Measurements from ENCODE around the gene CHM. TPM values are rescaled to one million over a fixed set of nuclear protein-coding genes. Genes with fewer than 3 reads are reported as not detected.
"Not testable (repeated sequence)": the region's sequence is repeated elsewhere in the genome, so short reads cannot be mapped to it uniquely, and the experiment has no call there.

The CHM gene
- total RNA-seq, 1 donor from 2014 or later = 15.7 TPM

DNA sequence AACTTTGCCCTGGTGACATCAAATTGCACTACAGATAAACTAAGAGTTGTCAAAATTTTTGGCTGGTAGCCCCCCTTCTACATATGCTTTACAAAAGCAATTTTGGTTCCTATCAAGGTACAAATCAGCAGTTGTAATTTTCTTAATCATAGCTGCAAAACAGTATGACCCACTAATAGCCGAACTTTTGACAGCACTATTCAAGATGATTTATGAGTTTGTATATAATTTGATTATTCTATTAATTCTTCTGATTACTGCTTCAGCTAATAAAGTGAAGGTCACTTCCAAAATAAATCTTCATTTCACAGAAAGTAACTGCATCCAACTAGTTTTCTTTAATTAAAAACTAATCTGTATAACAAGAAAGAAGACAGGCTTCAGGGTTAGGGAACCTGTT lies 119.6 kb downstream of the CHM start:
- ATAC-seq (no peak), DNase-seq (no peak)
- intact Hi-C loops (cut with micrococcal nuclease) = no loop called here

DNA sequence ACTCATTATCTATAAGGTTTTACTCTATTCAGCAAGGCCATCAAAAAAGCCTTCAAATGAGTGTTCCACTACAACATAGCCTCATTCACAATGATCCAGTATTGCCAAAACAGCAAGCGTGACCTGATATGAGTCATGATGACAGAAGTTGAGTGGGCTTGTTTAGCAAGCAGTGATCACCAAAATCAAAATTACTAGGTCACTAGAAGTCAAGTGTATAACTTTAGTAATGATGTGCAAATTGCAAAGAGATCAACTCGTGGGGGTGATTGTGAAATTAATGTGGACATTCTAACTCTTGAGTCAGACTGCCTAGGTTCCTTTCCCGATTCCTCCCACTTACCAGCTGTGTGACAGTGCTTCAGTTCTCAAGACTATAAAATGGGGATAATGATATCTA lies 124.5 kb downstream of the CHM start:
- DNase-seq (no peak), ATAC-seq (no peak)
- intact Hi-C loops (cut with micrococcal nuclease) = no loop called here

DNA sequence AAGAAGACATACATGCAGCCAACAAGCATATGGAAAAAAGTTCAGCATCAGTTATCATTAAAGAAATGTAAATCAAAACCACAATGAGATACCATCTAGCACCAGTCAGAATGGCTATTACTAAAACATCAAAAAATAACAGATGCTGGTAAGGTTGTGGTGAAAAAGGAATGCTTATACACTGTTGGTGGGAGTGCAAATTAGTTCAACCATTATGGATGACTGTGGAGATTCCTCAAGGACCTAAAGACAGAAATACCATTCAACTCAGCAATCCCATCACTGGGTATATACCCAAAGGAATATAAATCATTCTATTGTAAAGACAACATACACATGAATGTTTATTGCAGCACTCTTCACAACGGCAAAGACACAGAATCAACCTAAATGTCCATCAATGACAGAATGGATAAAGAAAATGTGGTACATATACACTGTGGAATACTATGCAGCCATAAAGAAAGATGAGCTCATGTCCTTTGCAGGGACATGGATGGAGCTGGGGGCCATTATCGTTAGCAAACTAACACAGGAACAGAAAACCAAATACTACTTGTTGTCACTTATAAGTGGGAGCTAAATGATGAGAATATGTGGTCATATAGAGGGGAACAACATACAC lies 130.6 kb downstream of the CHM start:
- intact Hi-C loops (cut with micrococcal nuclease); DNase-seq; ATAC-seq: not testable (repeated sequence)

DNA sequence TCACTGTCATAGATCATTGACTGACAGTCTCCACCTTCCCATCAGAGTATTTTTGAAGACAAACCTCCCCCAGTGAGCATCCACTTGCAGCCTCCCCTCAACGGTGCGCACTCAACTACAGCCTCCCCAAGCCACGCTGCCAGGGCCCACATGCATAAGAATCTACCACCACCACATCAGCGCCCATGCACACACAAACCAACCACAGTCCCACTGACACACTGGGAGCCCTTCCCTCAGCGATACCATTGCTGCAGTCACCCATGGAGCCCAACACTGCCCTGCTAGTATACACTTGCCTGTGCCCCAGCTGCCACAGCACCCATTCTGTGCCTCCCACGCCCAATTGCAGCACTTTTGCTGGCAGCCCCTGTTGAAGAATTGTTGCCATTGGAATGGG lies 132.9 kb downstream of the CHM start:
- intact Hi-C loops (cut with micrococcal nuclease) = no loop called here
- DNase-seq (no peak), ATAC-seq (no peak)

DNA sequence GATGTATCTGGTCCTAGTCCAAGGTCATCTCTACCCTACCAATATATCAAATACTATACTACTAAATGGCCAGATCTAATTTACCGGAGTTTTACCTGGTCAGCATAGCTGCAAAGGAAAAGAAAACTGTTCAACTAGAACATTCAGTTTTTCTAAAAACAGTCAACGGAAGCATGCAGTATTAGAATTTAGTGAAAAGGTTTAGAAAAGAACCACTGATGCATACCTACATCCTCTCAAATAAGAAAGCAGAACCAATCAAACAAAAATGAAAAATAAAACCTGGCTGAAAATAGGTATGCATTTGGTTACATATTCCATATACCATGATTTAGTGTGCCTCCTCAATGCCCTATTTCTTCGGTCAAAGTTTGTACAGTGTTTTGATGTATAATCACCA lies 140.0 kb downstream of the CHM start:
- intact Hi-C loops (cut with micrococcal nuclease) = no loop called here
- no peak for DNase-seq
- ATAC-seq = no peak

DNA sequence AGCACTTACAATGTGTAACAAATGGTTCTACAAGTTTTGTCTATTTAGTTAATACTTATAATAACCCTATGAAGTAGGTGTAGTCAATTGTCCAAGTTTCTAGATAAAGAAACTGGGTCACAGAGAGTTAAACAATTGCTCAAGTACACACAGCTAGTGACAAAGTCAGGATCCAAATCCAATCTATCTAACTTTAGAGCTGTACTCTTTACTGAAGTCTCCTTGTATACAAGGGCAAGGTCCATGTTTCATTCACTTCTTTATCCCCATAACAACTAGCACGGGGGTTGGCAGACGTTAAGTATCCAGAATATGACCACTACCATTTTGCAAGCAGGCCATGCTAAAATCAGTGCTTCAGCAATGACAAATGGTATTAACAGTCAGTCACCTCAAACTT lies 141.0 kb downstream of the CHM start:
- DNase-seq (no peak), ATAC-seq (no peak)
- intact Hi-C loops (cut with micrococcal nuclease) = no loop called here

DNA sequence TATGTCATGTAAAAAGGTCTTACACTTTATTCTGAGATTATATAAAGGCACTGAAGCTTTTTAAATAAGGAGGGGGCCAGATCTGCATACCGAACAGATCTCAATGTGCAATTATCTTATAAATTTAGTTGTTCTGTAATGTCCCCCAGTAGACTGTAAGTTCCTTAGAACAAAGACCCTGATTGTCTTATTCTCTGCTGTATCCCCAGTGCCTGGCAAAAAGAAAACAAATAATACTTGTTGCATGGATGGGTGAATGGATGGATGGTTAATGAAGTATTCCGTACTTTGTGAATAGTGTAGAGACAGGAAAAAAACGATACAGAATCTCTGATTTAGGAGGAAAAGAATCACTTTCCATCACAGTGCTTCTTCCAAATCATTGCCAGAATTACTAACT lies 141.5 kb downstream of the CHM start:
- ATAC-seq (no peak), DNase-seq (no peak)
- intact Hi-C loops (cut with micrococcal nuclease) = no loop called here

DNA sequence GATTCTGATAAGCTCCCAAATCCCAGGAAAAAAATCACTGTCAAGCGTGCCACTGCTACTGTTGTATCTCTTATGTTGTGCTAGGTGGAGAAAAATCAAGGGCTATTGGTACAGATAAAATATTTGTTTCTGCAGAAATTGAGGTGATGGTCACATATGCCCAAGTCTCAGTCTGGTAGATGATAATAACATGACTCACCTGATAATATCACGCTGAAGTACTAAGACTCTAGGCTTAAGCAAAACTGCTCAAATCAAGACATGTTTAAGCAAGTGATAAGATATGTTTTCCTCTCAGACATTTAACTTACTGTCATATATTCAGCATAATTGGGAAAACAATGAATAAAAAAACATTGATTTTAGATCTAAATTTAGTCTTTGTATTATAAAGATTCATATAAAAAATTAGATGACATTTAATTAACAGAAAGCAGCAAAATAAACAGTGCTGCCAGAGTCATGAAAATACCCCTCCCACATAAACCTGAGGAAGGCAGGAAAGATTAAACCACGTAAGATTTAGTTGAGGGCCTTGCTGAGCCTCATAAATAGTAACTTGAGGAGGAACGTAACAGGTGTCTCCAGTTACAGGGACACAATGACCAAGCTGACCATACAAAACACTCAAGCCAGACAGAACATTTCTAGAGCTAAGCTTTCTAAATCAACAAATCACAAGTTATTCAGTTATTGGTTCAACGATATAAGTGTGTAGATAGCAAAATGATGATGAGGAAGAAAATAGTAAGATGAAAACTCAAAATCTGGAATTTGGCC lies 143.5 kb downstream of the CHM start:
- DNase-seq (no peak), ATAC-seq (no peak)
- intact Hi-C loops (cut with micrococcal nuclease) = no loop called here

DNA sequence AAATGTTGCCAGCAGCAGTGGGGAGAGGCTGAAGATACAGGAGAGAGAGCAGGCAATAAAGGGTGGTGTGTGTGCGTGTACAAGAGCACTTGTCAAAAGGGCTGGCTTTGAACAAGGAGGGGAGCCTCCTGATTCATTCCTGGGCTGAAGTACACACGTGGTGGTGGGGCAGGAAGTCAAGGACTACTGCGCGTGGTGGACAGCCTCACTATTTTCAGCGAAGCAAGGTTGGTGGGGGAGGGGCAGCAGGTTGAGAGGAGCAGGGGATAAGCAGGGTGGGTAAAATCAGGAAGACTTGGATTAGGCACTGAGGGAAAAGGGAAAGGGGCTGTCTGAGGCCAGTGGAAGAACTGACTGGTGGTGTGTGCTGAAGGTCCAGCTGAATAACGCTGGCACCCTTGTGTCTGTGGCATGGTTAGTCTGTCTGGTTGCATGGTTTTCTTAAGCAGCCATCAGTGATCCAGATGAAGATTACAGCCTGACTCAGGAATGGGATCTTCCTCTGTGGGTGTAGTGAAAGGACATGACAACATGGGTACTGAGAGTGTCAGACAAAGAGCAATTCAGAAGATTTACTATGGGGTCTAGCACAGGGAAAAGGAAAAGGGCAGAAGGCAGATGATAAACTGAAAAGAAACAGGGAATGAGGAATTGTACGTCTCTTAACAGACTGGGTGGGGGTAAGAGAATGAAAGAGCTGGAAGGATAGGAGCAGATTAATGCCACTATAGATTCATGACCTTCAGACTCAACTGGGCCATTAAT lies 149.8 kb downstream of the CHM start:
- intact Hi-C loops (cut with micrococcal nuclease) = no loop called here
- no peak for ATAC-seq
- DNase-seq = no peak

DNA sequence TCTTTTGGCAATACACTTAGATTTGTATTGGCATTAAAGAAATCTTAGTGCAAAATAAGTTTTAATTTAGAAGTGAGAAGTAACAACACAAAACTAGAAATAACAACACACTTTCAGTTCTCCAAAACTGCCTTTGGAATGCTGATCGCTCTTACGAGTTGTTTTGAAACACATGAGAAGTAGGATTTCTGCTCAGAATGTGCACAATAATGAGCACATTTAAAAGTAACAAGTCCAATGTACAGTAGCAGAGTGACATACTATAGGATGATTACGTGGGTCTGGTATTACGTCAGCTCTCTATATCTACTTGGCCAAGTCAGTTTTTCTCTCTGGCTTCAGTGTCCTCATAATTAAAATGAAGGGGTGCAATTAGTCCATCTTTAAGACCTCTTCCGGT lies 164.8 kb downstream of the CHM start:
- no peak for ATAC-seq
- intact Hi-C loops (cut with micrococcal nuclease) = no loop called here
- no peak for DNase-seq

DNA sequence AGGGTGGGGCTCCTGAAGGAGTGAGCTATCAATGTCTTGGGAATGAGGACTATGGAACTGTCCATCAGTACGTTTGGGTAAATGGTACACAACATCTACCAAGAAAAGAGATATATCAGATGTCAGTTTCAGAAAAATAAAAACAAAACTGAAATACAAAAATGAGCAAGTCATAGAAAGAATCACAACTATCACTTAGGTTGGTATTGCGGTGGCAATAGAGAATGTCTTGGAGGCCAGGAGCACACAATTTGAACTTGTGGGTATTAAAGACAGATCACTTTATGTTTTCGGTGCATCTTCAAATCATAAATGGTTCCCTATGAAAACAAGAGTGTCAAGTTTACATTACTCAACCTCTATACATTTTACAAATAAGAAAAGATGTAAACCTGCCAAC lies 176.8 kb downstream of the CHM start:
- ATAC-seq = no peak
- intact Hi-C loops (cut with micrococcal nuclease) = no loop called here

DNA sequence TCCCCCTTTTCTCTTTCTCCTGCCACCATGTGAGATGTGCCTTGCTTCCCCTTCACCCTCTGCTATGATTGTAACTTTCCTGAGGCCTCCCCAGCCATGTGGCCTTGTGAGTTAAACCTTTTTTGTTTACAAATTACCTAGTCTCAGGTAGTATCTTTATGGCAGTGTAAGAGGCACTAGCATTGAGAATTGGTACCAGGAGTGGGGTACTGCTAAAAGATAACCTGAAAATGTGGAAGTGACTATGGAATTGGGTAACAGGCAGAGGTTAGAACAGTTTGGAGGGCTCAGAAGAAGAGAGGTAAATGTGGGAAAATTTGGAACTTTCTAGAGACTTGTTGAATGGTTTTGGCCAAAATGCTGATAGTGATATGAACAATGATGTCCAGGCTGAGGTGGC lies 182.0 kb downstream of the CHM start:
- ATAC-seq (no peak), DNase-seq (no peak)
- intact Hi-C loops (cut with micrococcal nuclease) = no loop called here

More for the DNA sequence above, 176.8 kb downstream of the CHM start:
- no peak for DNase-seq

DNA sequence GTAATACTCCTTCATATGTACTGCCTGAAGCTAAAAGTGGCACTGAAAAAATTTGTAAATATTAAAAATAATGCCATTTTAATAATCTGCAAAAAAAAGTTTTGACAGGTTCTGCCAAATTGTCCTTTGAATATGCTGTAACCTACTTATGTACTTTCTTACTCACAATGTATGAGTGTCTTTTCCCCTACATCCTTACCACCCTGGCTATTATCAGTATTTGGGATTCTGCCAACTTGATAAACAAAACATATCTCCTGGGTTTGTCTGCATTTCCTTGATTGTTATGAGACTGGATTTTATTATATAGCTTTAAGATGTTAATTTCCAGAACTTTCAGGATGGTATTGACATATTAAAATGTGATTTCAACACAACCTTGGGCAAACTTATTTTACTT lies 187.9 kb downstream of the CHM start:
- intact Hi-C loops (cut with micrococcal nuclease) = no loop called here
- ATAC-seq (no peak), DNase-seq (no peak)

DNA sequence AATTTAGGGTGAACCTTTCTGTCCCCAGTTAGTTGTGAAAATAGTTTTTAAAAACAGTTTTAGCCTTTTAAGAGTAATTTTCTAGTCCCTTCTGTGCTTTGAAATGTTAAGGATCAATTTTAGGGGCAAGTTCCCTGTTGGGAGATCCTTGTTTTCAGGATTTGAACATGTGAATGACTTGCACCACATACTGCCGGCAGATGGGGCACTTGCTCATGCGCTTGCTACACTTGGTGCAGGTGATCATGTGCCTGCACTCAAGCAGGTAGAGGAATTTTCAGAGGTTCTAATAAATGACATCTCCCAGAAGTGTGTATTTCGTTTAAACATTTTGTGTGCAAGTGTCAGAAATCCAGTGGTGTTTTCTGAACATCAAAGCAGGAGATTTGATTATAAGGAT lies 195.9 kb downstream of the CHM start:
- ATAC-seq = no peak
- no peak for DNase-seq
- intact Hi-C loops (cut with micrococcal nuclease) = no loop called here

DNA sequence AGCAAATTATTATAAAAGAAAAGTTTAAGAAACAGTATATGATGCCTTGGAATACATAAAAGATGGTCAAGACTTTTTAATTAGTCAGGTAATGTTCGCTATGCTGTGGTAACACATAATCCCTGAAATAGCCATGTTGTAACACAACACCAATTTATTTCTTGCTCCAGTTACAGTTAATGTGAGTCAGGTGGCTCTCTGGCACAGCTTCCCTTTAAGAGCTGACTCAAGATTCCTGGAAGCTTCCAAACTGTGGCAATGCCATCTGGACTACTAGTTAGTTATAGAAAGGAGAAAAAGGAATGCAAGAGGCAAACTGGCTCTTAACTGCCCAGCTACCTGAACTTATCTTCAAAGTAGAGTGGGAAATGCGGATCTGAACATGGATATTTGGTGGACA lies 210.5 kb downstream of the CHM start:
- ATAC-seq = no peak
- intact Hi-C loops (cut with micrococcal nuclease) = no loop called here
- DNase-seq = no peak

DNA sequence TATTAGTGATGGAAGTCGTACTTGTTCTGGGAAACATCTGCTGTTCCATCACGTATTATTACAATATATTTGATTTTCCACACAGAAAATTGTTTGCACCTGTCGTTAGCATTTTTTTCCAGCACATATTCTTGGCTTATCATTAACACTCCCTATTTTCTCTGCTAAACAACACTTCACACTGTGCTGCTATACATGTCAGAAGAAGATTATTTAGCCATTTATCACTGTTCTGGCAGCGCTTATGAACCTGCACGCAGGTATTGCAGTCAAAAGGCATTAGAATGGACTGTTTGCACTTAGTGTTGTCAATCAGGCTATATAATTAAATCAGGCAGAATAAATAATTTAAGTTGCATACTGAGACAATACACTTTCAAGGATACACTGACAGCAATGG lies 218.6 kb downstream of the CHM start:
- intact Hi-C loops (cut with micrococcal nuclease) = no loop called here
- DNase-seq (no peak), ATAC-seq (no peak)

DNA sequence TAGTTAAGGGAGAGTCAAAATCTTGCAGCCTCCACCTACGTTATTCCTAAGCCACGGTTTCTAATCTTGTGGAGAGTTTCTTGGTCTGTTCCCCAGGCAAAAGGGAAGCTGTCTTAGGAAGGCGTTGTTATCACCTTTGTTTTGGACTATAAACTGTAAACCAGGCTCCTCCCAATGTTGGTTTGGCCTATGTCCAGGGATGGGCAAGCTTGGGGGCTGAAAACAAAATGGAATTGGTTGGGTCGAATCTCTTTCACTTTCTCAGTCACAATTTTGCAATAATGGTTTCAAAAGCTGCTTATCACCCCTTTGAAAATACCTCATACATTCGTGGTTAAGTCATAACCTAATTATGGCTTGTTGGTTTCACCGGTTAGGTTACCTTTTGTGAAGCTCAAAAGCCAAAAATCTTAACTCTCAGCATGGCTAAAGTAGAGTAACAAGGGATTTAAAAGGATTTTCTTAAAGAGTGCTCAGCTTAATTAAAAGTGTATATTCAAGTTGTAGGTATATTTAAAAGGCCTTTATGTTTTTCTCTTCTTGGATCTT lies 232.1 kb downstream of the CHM start:
- ATAC-seq (no peak), DNase-seq (no peak)
- intact Hi-C loops (cut with micrococcal nuclease) = no loop called here
